Ovary (tissue), 3 donors: Measurements from ENCODE around the gene NEDD4L.

Experiments used
- EP300 ChIP-seq: sonication (generic); formaldehyde crosslinking; IDR thresholded peaks from one replicate; pipeline ENCODE4 v1.6.1; 2017; ENCODE audit warnings: antibody characterized with exemption
- TF ChIP-seq, protein P1 (sequence below), 3 donors: fragments of 450-650 bp in 2 of 3; fragments of 200-600 bp in 1 of 3; IDR thresholded peaks; one replicate each; pipeline versions ENCODE4 v1.5.1 to v1.8.0; 2016 to 2022; ENCODE audit warnings: antibody characterized with exemption in 3 of 3, mild to moderate bottlenecking in 1 of 3
- donor health status: DM: no; HTN: no; CAD: no.

DNA sequence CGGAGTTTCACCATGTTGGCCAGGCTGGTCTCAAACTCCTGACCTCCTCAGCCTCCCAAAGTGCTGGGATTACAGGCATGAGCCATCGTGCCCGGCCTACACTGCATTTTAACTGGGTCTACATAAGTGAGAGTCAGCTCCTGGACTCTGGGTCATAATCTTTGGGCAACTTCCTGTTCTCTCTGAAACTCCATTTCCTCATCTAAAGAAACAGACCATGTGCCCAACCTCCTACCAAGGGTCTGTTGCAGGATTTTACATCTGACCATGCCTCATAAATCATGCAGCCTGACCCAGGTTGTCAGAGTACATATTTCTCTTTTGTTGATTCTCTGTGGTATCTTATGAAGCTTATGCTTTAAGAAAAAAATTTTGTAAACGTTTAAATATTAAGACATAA lies 304.5 kb downstream of the NEDD4L start:
- no peak for TF ChIP-seq EP300
- TF ChIP-seq, protein P1, sequence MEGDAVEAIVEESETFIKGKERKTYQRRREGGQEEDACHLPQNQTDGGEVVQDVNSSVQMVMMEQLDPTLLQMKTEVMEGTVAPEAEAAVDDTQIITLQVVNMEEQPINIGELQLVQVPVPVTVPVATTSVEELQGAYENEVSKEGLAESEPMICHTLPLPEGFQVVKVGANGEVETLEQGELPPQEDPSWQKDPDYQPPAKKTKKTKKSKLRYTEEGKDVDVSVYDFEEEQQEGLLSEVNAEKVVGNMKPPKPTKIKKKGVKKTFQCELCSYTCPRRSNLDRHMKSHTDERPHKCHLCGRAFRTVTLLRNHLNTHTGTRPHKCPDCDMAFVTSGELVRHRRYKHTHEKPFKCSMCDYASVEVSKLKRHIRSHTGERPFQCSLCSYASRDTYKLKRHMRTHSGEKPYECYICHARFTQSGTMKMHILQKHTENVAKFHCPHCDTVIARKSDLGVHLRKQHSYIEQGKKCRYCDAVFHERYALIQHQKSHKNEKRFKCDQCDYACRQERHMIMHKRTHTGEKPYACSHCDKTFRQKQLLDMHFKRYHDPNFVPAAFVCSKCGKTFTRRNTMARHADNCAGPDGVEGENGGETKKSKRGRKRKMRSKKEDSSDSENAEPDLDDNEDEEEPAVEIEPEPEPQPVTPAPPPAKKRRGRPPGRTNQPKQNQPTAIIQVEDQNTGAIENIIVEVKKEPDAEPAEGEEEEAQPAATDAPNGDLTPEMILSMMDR (IDR thresholded peaks at IDR 0.05): no peak
